Measurements from ENCODE around the gene GAL. TPM values are rescaled to one million over a fixed set of nuclear protein-coding genes. Genes with fewer than 3 reads are reported as not detected.

Gene GAL
- total and polyA plus RNA-seq, 5 donors: 0.27 TPM; not detected in 4

GRCh38 chr11:68669301-68670090 is 14.8 kb upstream of the GAL start:
- H3K9me3 ChIP-seq (ENCODE audit: control insufficient read depth, low read length): peaks cover 6% of the 10 kb centered on the region
- no peak overlapping the region for H3K4me3 ChIP-seq (ENCODE audit: low read length)
- H3K4me1 ChIP-seq (ENCODE audit: control insufficient read depth, insufficient read depth, low read length): no peaks in the 10 kb centered on the region
- no peaks in the 10 kb centered on the region for H3K27me3 ChIP-seq (ENCODE audit: control insufficient read depth, insufficient read depth)
- no peak overlapping the region for H3K27ac ChIP-seq (ENCODE audit: low read length)
- intact Hi-C loops (cut with DNase I): no loop called here
- DNase-seq (no peak), ATAC-seq (no peak)
- WGBS: 81% methylated on average over 27 of the region's 27 CpGs

DNA sequence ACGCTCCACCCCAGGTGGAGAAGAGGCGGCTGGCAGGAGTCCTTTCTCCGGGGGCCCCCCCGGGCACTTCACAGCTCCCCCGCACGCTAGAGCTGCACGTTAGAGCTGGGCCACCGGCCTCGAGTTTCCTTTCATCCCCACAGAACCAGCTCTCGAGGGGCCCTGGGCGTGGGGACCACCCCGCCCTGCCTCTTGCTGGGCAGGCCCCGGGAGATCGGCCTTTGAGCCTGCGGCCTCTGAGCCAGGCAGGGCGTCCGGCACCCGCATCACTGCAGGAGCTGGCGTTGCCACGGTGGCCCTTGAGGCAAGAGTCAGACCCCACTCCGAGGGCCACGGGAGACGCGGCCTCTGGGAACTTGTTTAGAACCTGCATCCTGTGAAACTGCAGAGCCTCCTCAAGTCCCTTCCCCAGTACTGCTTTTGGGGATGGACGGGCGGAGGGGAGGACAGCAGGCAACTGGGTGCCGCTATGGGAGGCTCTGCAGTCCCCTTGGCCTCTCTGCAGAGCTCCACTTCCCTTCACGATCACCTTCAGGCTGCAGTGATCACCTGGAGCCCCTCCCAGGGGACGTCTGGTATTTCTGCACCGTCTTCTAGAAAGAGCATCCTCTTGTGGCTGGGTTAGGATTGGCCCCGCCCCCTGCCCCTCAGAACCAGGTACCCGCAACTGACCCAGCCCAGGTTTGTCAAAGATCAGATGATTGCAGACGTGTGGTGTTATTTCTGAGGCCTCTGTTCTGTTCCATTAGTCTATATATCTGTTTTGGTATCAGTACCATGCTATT is 13.9 kb upstream of the GAL start:
- intact Hi-C loops (cut with DNase I): no loop called here
- Histone ChIP-seq H3K27me3 (ENCODE audit: control insufficient read depth, insufficient read depth) (no peaks in the 10 kb centered on the region), H3K4me3 (ENCODE audit: low read length) (no peak overlapping the region), H3K9me3 (ENCODE audit: control insufficient read depth, low read length) (peaks cover 6% of the 10 kb centered on the region), H3K27ac (ENCODE audit: low read length) (no peak overlapping the region), H3K4me1 (ENCODE audit: control insufficient read depth, insufficient read depth, low read length) (no peaks in the 10 kb centered on the region)
- ATAC-seq (peak in 1 of 2 donors; percentile 29), DNase-seq (peak in 1 of 3 donors; percentile 41)
- 84% methylated on average over 33 of the region's 33 CpGs for WGBS

GRCh38 chr11:68673306-68673945 is 10.9 kb upstream of the GAL start:
- Histone ChIP-seq H3K9me3 (ENCODE audit: control insufficient read depth, low read length) (peaks cover 6% of the 10 kb centered on the region), H3K27me3 (ENCODE audit: control insufficient read depth, insufficient read depth) (no peaks in the 10 kb centered on the region), H3K27ac (ENCODE audit: low read length) (no peak overlapping the region), H3K4me3 (ENCODE audit: low read length) (no peak overlapping the region), H3K4me1 (ENCODE audit: control insufficient read depth, insufficient read depth, low read length) (peaks cover 6% of the 10 kb centered on the region)
- WGBS: 89% methylated on average over 6 of the region's 6 CpGs
- intact Hi-C loops (cut with DNase I): no loop called here
- DNase-seq: no peak
- ATAC-seq: no peak

DNA sequence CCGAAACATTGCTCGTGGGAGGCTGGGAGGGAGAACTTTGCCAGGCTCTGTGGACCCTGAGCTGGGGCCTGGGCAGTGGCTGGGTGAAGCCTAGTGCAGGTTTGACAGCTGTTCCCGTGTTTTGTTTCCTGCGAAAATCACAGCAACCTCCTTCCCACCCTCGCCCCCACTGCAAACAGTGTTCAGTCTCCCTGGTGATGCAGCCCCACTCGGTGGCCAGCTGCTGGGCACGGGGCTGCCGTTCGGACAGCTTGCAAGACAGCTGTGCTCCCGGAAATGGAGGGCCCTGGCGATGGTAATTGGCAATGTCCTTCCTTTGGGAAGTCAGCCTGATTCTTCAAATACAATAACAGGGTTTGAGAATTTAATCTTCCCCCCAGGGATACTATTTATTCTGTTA is 10.4 kb upstream of the GAL start:
- H3K27ac ChIP-seq (ENCODE audit: low read length): no peak overlapping the region
- intact Hi-C loops (cut with DNase I): no loop called here
- H3K27me3 ChIP-seq (ENCODE audit: control insufficient read depth, insufficient read depth): no peaks in the 10 kb centered on the region
- peaks cover 6% of the 10 kb centered on the region for H3K9me3 ChIP-seq (ENCODE audit: control insufficient read depth, low read length)
- WGBS: 87% methylated on average over 11 of the region's 11 CpGs
- ATAC-seq (no peak), DNase-seq (no peak)
- H3K4me1 ChIP-seq (ENCODE audit: control insufficient read depth, insufficient read depth, low read length): peaks cover 6% of the 10 kb centered on the region
- H3K4me3 ChIP-seq (ENCODE audit: low read length): no peak overlapping the region

GRCh38 chr11:68674461-68674860 is 9.9 kb upstream of the GAL start:
- Histone ChIP-seq H3K4me3 (ENCODE audit: low read length) (no peak overlapping the region), H3K4me1 (ENCODE audit: control insufficient read depth, insufficient read depth, low read length) (peaks cover 6% of the 10 kb centered on the region), H3K9me3 (ENCODE audit: control insufficient read depth, low read length) (peaks cover 6% of the 10 kb centered on the region), H3K27ac (ENCODE audit: low read length) (no peak overlapping the region), H3K27me3 (ENCODE audit: control insufficient read depth, insufficient read depth) (no peaks in the 10 kb centered on the region)
- DNase-seq (no peak), ATAC-seq (no peak)
- intact Hi-C loops (cut with DNase I): no loop called here
- WGBS: 95% methylated on average over 16 of the region's 16 CpGs

DNA sequence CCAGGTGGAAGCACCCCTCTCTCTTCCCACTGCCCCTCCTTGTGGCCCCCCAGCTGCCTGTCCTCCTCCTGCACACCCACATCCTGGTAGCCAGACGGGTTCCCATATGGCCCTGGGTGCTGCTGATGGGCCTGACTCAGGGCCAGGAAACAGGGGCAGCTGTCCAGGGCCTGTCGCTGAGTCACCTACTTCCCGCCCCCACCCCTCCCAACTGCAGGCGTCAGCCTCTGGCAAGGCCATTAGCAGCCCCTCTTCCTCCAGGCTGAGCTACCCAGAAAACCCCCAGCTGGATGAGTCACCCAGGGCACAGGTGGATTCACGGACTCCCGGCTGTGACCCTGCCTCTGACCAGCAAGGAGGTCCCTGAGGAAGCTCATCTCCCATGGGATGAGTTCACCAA is 6.9 kb upstream of the GAL start:
- no peak overlapping the region for H3K27ac ChIP-seq (ENCODE audit: low read length)
- 10% methylated on average over 6 of the region's 6 CpGs for WGBS
- peaks cover 6% of the 10 kb centered on the region for H3K9me3 ChIP-seq (ENCODE audit: control insufficient read depth, low read length)
- H3K4me3 ChIP-seq (ENCODE audit: low read length): no peak overlapping the region
- DNase-seq (peak in 2 of 3 donors; percentile 53 to 71), ATAC-seq (peak; percentile 57 to 87)
- intact Hi-C loops (cut with DNase I): no loop called here
- no peaks in the 10 kb centered on the region for H3K27me3 ChIP-seq (ENCODE audit: control insufficient read depth, insufficient read depth)
- H3K4me1 ChIP-seq (ENCODE audit: control insufficient read depth, insufficient read depth, low read length): peaks cover 6% of the 10 kb centered on the region

DNA sequence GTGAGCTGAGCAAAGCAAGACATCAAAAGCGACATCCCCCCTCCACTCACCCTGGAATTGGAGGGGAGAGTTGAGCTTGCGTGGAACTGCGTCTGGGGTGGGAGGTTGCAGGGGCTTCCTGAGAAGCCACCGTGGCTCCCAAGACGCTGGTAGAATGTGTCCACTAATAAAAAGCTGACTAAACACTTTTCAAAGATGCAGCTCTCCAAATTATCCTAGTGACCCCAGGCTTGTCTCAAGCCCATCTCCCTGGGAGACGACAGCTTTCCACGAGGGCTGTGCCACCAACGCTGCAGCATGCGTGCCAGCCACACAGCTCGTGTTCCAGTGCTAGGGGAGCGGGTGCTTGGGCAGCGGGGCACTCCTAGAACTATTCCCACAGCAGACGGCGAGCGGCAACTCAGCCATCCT is 6.3 kb upstream of the GAL start:
- Histone ChIP-seq H3K4me3 (ENCODE audit: low read length) (no peak overlapping the region), H3K27ac (ENCODE audit: low read length) (no peak overlapping the region), H3K4me1 (ENCODE audit: control insufficient read depth, insufficient read depth, low read length) (peaks cover 6% of the 10 kb centered on the region), H3K9me3 (ENCODE audit: control insufficient read depth, low read length) (peaks cover 6% of the 10 kb centered on the region), H3K27me3 (ENCODE audit: control insufficient read depth, insufficient read depth) (no peaks in the 10 kb centered on the region)
- 72% methylated on average over 15 of the region's 15 CpGs for WGBS
- intact Hi-C loops (cut with DNase I): no loop called here
- no peak for DNase-seq
- no peak for ATAC-seq

DNA sequence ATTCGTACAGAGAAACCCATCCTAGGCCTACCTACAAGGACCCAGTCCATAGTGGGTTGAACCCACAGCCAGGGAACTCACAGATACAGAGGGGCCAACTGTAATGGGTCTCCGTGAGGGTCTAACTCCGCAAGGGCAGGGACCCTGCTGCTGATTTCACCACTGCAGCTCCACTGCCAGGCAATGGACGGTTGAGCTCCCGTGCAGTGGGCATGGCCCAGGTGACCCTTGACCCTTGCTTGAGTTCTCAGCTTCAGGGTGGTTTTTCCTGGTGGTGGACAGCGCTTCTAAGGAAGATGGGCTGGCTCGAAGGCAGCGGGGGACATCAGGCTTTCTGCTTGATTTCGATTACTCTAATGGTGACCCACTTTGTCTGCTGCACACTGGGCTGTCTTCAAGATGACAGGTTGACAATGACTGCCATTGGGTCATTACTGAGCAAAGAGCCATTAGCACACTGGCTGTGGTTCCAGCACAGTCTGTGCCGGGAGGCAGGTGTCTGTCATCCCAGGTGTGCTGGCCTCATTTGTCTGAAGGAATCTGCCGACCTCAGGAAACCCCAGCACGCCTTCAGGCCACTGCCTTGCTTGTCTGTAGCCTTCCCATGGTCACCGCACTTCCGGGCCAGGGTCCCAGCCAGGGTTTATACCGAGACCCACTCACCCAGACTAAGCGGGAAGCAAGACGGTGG is 3.7 kb upstream of the GAL start:
- no peak overlapping the region for H3K4me3 ChIP-seq (ENCODE audit: low read length)
- H3K27ac ChIP-seq (ENCODE audit: low read length): no peak overlapping the region
- 86% methylated on average over 17 of the region's 17 CpGs for WGBS
- DNase-seq: no peak
- no peaks in the 10 kb centered on the region for H3K27me3 ChIP-seq (ENCODE audit: control insufficient read depth, insufficient read depth)
- intact Hi-C loops (cut with DNase I): no loop called here
- peaks cover 6% of the 10 kb centered on the region for H3K4me1 ChIP-seq (ENCODE audit: control insufficient read depth, insufficient read depth, low read length)
- ATAC-seq: no peak
- H3K9me3 ChIP-seq (ENCODE audit: control insufficient read depth, low read length): no peaks in the 10 kb centered on the region

DNA sequence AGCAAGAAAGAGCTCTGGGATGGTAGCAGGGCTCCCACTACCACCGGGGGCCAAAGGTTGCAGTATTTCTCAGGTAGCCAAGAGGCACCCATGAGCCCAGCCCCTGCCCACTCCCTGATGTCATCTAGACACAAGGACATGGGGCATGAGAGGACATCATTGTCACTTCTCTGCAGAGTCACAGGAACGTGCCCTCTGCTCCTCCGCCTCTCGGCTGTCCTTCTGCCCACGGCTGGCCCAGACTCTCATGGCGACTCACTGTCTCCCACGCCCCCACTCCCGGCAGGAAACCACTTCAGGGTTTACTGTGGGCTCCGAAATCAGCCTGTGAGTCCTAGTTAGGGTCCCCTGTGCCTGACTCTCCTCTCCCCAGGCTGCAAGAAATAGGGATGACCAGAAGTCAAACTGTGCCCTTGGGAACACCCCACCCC is 1.8 kb upstream of the GAL start:
- 73% methylated on average over 9 of the region's 9 CpGs for WGBS
- Histone ChIP-seq H3K9me3 (ENCODE audit: control insufficient read depth, low read length) (no peaks in the 10 kb centered on the region), H3K27me3 (ENCODE audit: control insufficient read depth, insufficient read depth) (no peaks in the 10 kb centered on the region), H3K4me1 (ENCODE audit: control insufficient read depth, insufficient read depth, low read length) (peaks cover 4% of the 10 kb centered on the region), H3K4me3 (ENCODE audit: low read length) (no peak overlapping the region), H3K27ac (ENCODE audit: low read length) (no peak overlapping the region)
- DNase-seq: no peak
- ATAC-seq: no peak
- intact Hi-C loops (cut with DNase I): no loop called here

- Histone ChIP-seq H3K27ac (ENCODE audit: low read length) (no peak overlapping the region), H3K4me1 (ENCODE audit: control insufficient read depth, insufficient read depth, low read length) (no peaks in the 10 kb centered on the region), H3K9me3 (ENCODE audit: control insufficient read depth, low read length) (no peaks in the 10 kb centered on the region), H3K27me3 (ENCODE audit: control insufficient read depth, insufficient read depth) (no peaks in the 10 kb centered on the region), H3K4me3 (ENCODE audit: low read length) (no peak overlapping the region)
- WGBS: 80% methylated on average over 7 of the region's 7 CpGs
- DNase-seq (no peak), ATAC-seq (no peak)
- intact Hi-C loops (cut with DNase I): no loop called here
Measured at GRCh38 chr11:68683121-68683520, 1.2 kb upstream of the GAL start.
